Activated CD4-positive, alpha-beta T cell treated with anti-CD3 and anti-CD28 coated beads for 36 hours (primary cell): ENCODE measurements around the gene ATF7IP2. TPM values are rescaled to one million over a fixed set of nuclear protein-coding genes. Genes with fewer than 3 reads are reported as not detected.
A peak's percentile ranks its signal among the peaks of the same experiment; 100 is the strongest.
"Not testable (repeated sequence)": the region's sequence is repeated elsewhere in the genome, so short reads cannot be mapped to it uniquely, and the experiment has no call there.

ENCODE experiments used
- ATAC-seq: fragments of 200-7000 bp; cut with Tn5 transposase; one replicate; pipeline ENCODE4 v1.10.0; 2021; ENCODE audit warnings: mild to moderate bottlenecking, moderate library complexity
- CTCF ChIA-PET: fragments of 350-600 bp; sonication (Branson Sonifier 250); formaldehyde crosslinking; loops from one replicate; lab custom pipeline; 2021; ENCODE audit warnings: antibody characterized with exemption; lab: Charles Lee
- POLR2A ChIA-PET: fragments of 350-600 bp; sonication (Branson Sonifier 250); formaldehyde crosslinking; loops from one replicate; lab custom pipeline; 2021; ENCODE audit warnings: antibody characterized with exemption, inconsistent platforms; lab: Charles Lee
- DNase-seq: peaks from one replicate; pipeline ENCODE4 v3.0.0-alpha.2; 2020
- H3K27ac Mint-ChIP-seq: one replicate; pipeline ENCODE4 v1.8.0; 2021; ENCODE audit warnings: mixed read lengths
- H3K27me3 Mint-ChIP-seq: one replicate; pipeline ENCODE4 v1.8.0; 2021; ENCODE audit warnings: mixed read lengths
- H3K36me3 Mint-ChIP-seq: one replicate; pipeline ENCODE4 v1.8.0; 2021; ENCODE audit warnings: low read depth, mixed read lengths
- H3K4me1 Mint-ChIP-seq: one replicate; pipeline ENCODE4 v1.8.0; 2021; ENCODE audit warnings: mixed read lengths
- H3K4me3 Mint-ChIP-seq: one replicate; pipeline ENCODE4 v1.8.0; 2021; ENCODE audit warnings: mild to moderate bottlenecking, moderate library complexity, mixed read lengths
- H3K9me3 Mint-ChIP-seq: one replicate; pipeline ENCODE4 v1.8.0; 2021; ENCODE audit warnings: low read depth, mixed read lengths
- intact Hi-C, 2 experiments: fragments of 100-400 bp; cut with DNase I in 1 of 2; cut with micrococcal nuclease in 1 of 2; formaldehyde crosslinking; loops; one replicate each; pipeline versions ENCODE4 v1.14.2 to v1.15.1; 2022 to 2024; cut with DNase I, micrococcal nuclease
- total RNA-seq, 2 experiments: library from RNA; stranded (reverse); gene quantifications; one replicate each; pipeline ENCODE4 v1.2.3, GENCODE V29; 2021

The ATF7IP2 gene
- total RNA-seq, 2 experiments from 2014 or later: 20.0 to 21.9 TPM

- CTCF ChIA-PET: interaction anchor here (1.2 to 1.5 kb wide), 2 partner anchors 10 to 123 kb away, joined by 3 to 4 read pairs; no protein-coding TSS in a partner anchor
- H3K4me3 Mint-ChIP-seq: peak overlapping the region; percentile 95
- H3K9me3 Mint-ChIP-seq: no peaks in the 10 kb centered on the region
- DNase-seq: no peak
- H3K27me3 Mint-ChIP-seq: no peaks in the 10 kb centered on the region
- ATAC-seq: no peak
- intact Hi-C loops: loop anchor here (1.0 to 10.0 kb wide), 4 partner anchors 62 to 358 kb away; no protein-coding TSS in a partner anchor
- peaks cover 36% of the 10 kb centered on the region for H3K36me3 Mint-ChIP-seq
- H3K4me1 Mint-ChIP-seq: peaks cover 43% of the 10 kb centered on the region
- POLR2A ChIA-PET: interaction anchor here (1.2 kb wide), 1 partner anchor 118 kb away, joined by 4 read pairs; no protein-coding TSS in a partner anchor
- H3K27ac Mint-ChIP-seq: peak overlapping the region; percentile 98
Measured at GRCh38 chr16:10386517-10387100, 748 bp downstream of the ATF7IP2 start.

- DNase-seq (no peak), ATAC-seq (no peak)
- H3K27me3 Mint-ChIP-seq: no peaks in the 10 kb centered on the region
- peaks cover 36% of the 10 kb centered on the region for H3K36me3 Mint-ChIP-seq
- ChIA-PET POLR2A (no interaction called here), CTCF (no interaction called here)
- H3K9me3 Mint-ChIP-seq: no peaks in the 10 kb centered on the region
- intact Hi-C loops: loop anchor here (2.0 to 10.0 kb wide), 3 partner anchors 62 to 130 kb away; no protein-coding TSS in a partner anchor
- peaks cover 42% of the 10 kb centered on the region for H3K4me1 Mint-ChIP-seq
- H3K27ac Mint-ChIP-seq: peak overlapping the region; percentile 98
- peak overlapping the region; percentile 95 for H3K4me3 Mint-ChIP-seq
Measured at GRCh38 chr16:10387188-10387617, 1.3 kb downstream of the ATF7IP2 start.

- ATAC-seq (no peak), DNase-seq (no peak)
- peaks cover 39% of the 10 kb centered on the region for H3K4me1 Mint-ChIP-seq
- H3K27me3 Mint-ChIP-seq: no peaks in the 10 kb centered on the region
- CTCF ChIA-PET: no interaction called here
- intact Hi-C loops: loop anchor here in 1 of 2 experiments (10.0 kb wide), 1 partner anchor 64 kb away; no protein-coding TSS in a partner anchor
- peak overlapping the region; percentile 34 for H3K27ac Mint-ChIP-seq
- POLR2A ChIA-PET: no interaction called here
- H3K4me3 Mint-ChIP-seq: peak overlapping the region; percentile 6
- peaks cover under 1% of the 10 kb centered on the region for H3K9me3 Mint-ChIP-seq
- peaks cover 46% of the 10 kb centered on the region for H3K36me3 Mint-ChIP-seq
Measured at GRCh38 chr16:10388988-10389387, 3.1 kb downstream of the ATF7IP2 start.

- Mint-ChIP-seq H3K36me3 (peaks cover 54% of the 10 kb centered on the region), H3K4me1 (peaks cover 45% of the 10 kb centered on the region), H3K4me3 (no peak overlapping the region), H3K27me3 (no peaks in the 10 kb centered on the region), H3K9me3 (peaks cover 4% of the 10 kb centered on the region), H3K27ac (no peak overlapping the region)
- DNase-seq (no peak), ATAC-seq (no peak)
- ChIA-PET CTCF (no interaction called here), POLR2A (no interaction called here)
- intact Hi-C loops: no loop called here
Measured at GRCh38 chr16:10390330-10390729, 4.5 kb downstream of the ATF7IP2 start.

- CTCF ChIA-PET: no interaction called here
- Mint-ChIP-seq H3K36me3 (peaks cover 52% of the 10 kb centered on the region), H3K4me3 (no peak overlapping the region), H3K4me1 (peaks cover 43% of the 10 kb centered on the region), H3K9me3 (peaks cover 5% of the 10 kb centered on the region), H3K27me3 (no peaks in the 10 kb centered on the region), H3K27ac (no peak overlapping the region)
- intact Hi-C loops: no loop called here
- POLR2A ChIA-PET: no interaction called here
- DNase-seq (no peak), ATAC-seq (no peak)
Measured at GRCh38 chr16:10390867-10391266, 5.0 kb downstream of the ATF7IP2 start.

- POLR2A ChIA-PET: no interaction called here
- intact Hi-C loops: no loop called here
- no peak overlapping the region for H3K27ac Mint-ChIP-seq
Measured at GRCh38 chr16:10391339-10391738, 5.5 kb downstream of the ATF7IP2 start.

GRCh38 chr16:10402975-10403374 lies 17.1 kb downstream of the ATF7IP2 start:
- Mint-ChIP-seq H3K9me3 (peaks cover 34% of the 10 kb centered on the region), H3K4me3 (no peak overlapping the region), H3K36me3 (peaks cover 65% of the 10 kb centered on the region), H3K4me1 (peaks cover 16% of the 10 kb centered on the region), H3K27ac (no peak overlapping the region), H3K27me3 (no peaks in the 10 kb centered on the region)
- DNase-seq (no peak), ATAC-seq (no peak)
- POLR2A ChIA-PET: no interaction called here
- CTCF ChIA-PET: no interaction called here
- intact Hi-C loops: no loop called here

More at GRCh38 chr16:10391339-10391738, 5.5 kb downstream of the ATF7IP2 start:
- Mint-ChIP-seq H3K36me3 (peaks cover 56% of the 10 kb centered on the region), H3K4me1 (peaks cover 43% of the 10 kb centered on the region), H3K9me3 (peaks cover 6% of the 10 kb centered on the region), H3K4me3 (no peak overlapping the region), H3K27me3 (no peaks in the 10 kb centered on the region)
- DNase-seq: no peak
- no peak for ATAC-seq
- CTCF ChIA-PET: no interaction called here

GRCh38 chr16:10405386-10405939 lies 19.6 kb downstream of the ATF7IP2 start:
- Mint-ChIP-seq H3K36me3 (peaks cover 70% of the 10 kb centered on the region), H3K4me1 (peaks cover 13% of the 10 kb centered on the region), H3K27ac (no peak overlapping the region), H3K4me3 (no peak overlapping the region), H3K27me3 (no peaks in the 10 kb centered on the region), H3K9me3 (peaks cover 49% of the 10 kb centered on the region)
- no peak for ATAC-seq
- no peak for DNase-seq
- intact Hi-C loops: no loop called here
- ChIA-PET CTCF (no interaction called here), POLR2A (no interaction called here)

- CTCF ChIA-PET: no interaction called here
- Mint-ChIP-seq H3K27ac (no peak overlapping the region), H3K27me3 (no peaks in the 10 kb centered on the region), H3K36me3 (peaks cover 74% of the 10 kb centered on the region), H3K4me1 (peaks cover 3% of the 10 kb centered on the region), H3K9me3 (peaks cover 52% of the 10 kb centered on the region), H3K4me3 (no peak overlapping the region)
- POLR2A ChIA-PET: no interaction called here
- peak; percentile 21 for DNase-seq
- no peak for ATAC-seq
- intact Hi-C loops: no loop called here
Measured at GRCh38 chr16:10408824-10409381, 23.0 kb downstream of the ATF7IP2 start.

- H3K9me3 Mint-ChIP-seq: peaks cover 54% of the 10 kb centered on the region
- H3K36me3 Mint-ChIP-seq: peaks cover 74% of the 10 kb centered on the region
Measured at GRCh38 chr16:10409713-10410112, 23.9 kb downstream of the ATF7IP2 start.

GRCh38 chr16:10410469-10410868 lies 24.6 kb downstream of the ATF7IP2 start:
- Mint-ChIP-seq H3K27ac (no peak overlapping the region), H3K36me3 (peaks cover 75% of the 10 kb centered on the region), H3K9me3 (peaks cover 62% of the 10 kb centered on the region), H3K4me3 (no peak overlapping the region), H3K27me3 (no peaks in the 10 kb centered on the region), H3K4me1 (peaks cover 3% of the 10 kb centered on the region)
- intact Hi-C loops: no loop called here
- CTCF ChIA-PET: no interaction called here
- DNase-seq: no peak
- ATAC-seq: no peak
- POLR2A ChIA-PET: no interaction called here

More at GRCh38 chr16:10409713-10410112, 23.9 kb downstream of the ATF7IP2 start:
- ATAC-seq, POLR2A ChIA-PET, intact Hi-C loops, H3K4me3 Mint-ChIP-seq, H3K4me1 Mint-ChIP-seq, H3K27me3 Mint-ChIP-seq, DNase-seq, H3K27ac Mint-ChIP-seq, CTCF ChIA-PET: not testable (repeated sequence)
